Sigmoid colon (tissue), 7 donors: ENCODE data around the gene PRX. TPM values are rescaled to one million over a fixed set of nuclear protein-coding genes. Genes with fewer than 3 reads are reported as not detected.

Experiments
- DNase-seq: peaks from one replicate; pipeline ENCODE4 v3.0.0-alpha.2; 2019
- H3K27ac ChIP-seq, 4 donors: fragments of 200-600 bp; sonication (generic); one replicate each; pipeline ENCODE4 v1.5.1; 2016 to 2019; ENCODE audit warnings: mild to moderate bottlenecking in 1 of 4
- H3K27me3 ChIP-seq, 3 donors: fragments of 200-600 bp; sonication (generic); one replicate each; pipeline ENCODE4 v1.5.1; 2019; ENCODE audit warnings: mild to moderate bottlenecking in 1 of 3
- H3K36me3 ChIP-seq, 4 donors: fragments of 200-600 bp; sonication (generic); one replicate each; pipeline ENCODE4 v1.5.1; 2016 to 2019
- H3K4me1 ChIP-seq, 4 donors: fragments of 200-600 bp; sonication (generic); one replicate each; pipeline ENCODE4 v1.5.1; 2017 to 2019
- H3K4me3 ChIP-seq, 4 donors: fragments of 200-600 bp; sonication (generic); one replicate each; pipeline ENCODE4 v1.5.1; 2017 to 2019; ENCODE audit warnings: mild to moderate bottlenecking in 2 of 4, moderate library complexity in 1 of 4
- H3K9me3 ChIP-seq, 4 donors: fragments of 200-600 bp in 3 of 4; sonication (generic) in 3 of 4; one replicate each; pipeline versions ENCODE4 v1.5.1 to v1.6.1; 2013 to 2019
- CTCF ChIP-seq, 4 experiments: fragments of 450-650 bp in 3 of 4; fragments of 200-600 bp in 1 of 4; IDR thresholded peaks; one replicate each; pipeline ENCODE4 v1.5.1; 2016 to 2019; ENCODE audit warnings: antibody characterized with exemption in 4 of 4, mild to moderate bottlenecking in 3 of 4, moderate library complexity in 2 of 4
- EP300 ChIP-seq, 4 donors: sonication (generic); formaldehyde crosslinking; IDR thresholded peaks; one replicate each; pipeline ENCODE4 v1.6.1; 2017; ENCODE audit warnings: antibody characterized with exemption in 4 of 4
- POLR2A ChIP-seq, 2 donors: fragments of 450-650 bp; IDR thresholded peaks; one replicate each; pipeline ENCODE4 v1.6.1; 2016; ENCODE audit warnings: antibody characterized with exemption in 2 of 2, mild to moderate bottlenecking in 2 of 2, moderate library complexity in 2 of 2
- POLR2AphosphoS5 ChIP-seq, 4 donors: sonication (generic); formaldehyde crosslinking; IDR thresholded peaks; one replicate each; pipeline ENCODE4 v1.6.1; 2017; ENCODE audit warnings: antibody characterized with exemption in 4 of 4
- WGBS, 2 donors: extraction: QIAGEN DNeasy Blood & Tissue Kit; methylation state at CpG; one replicate each; pipeline ENCODE4 v1.1.7; 2013; 5-methylcytosine and 5-hydroxymethylcytosine counted together
- intact Hi-C: fragments of 100-400 bp; cut with DNase I; formaldehyde crosslinking; loops from one replicate; pipeline ENCODE4 v1.15.1; 2023
- polyA plus RNA-seq, 3 donors: library from polyadenylated mRNA; stranded (reverse); fragments of 200-250 nt; gene quantifications; one replicate each; pipeline ENCODE4 v1.2.3, GENCODE V29; 2013
- total RNA-seq, 4 donors: library from RNA; depleted of rRNA; stranded (reverse); fragments of >200 nt; gene quantifications; one replicate each; pipeline ENCODE4 v1.1.0, GENCODE V29; 2016
- donor health status: healthy with polysubstance abuse.
- donor health status: Bipolar disorder and iron deficiency.
- donor health status: healthy.

Gene PRX
- total and polyA plus RNA-seq, 7 donors, result 0.69 to 8.6 (median 3.5) TPM

GRCh38 chr19:40360020-40360707 is 53.0 kb downstream of the PRX start:
- no peak for DNase-seq
- no peak overlapping the region for H3K4me3 ChIP-seq
- no peaks in the 10 kb centered on the region for H3K9me3 ChIP-seq
- peaks cover 0 to 6% (median 6%) of the 10 kb centered on the region in 4 donors for H3K4me1 ChIP-seq
- no peak overlapping the region for H3K27ac ChIP-seq
- H3K36me3 ChIP-seq, result peaks cover 0 to 9% (median 0%) of the 10 kb centered on the region in 4 donors
- TF ChIP-seq POLR2A (IDR thresholded peaks at IDR 0.05) (no peak), EP300 (IDR thresholded peaks at IDR 0.05) (no peak), POLR2AphosphoS5 (IDR thresholded peaks at IDR 0.05) (no peak), CTCF (IDR thresholded peaks at IDR 0.05) (no peak)
- intact Hi-C loops, result no loop called here
- no peaks in the 10 kb centered on the region for H3K27me3 ChIP-seq
- 88 to 92% methylated on average over 13 of the region's 13 CpGs for WGBS, 2 donors

- Histone ChIP-seq H3K36me3 (peaks cover 0 to 9% (median 0%) of the 10 kb centered on the region in 4 donors), H3K27me3 (no peaks in the 10 kb centered on the region), H3K4me1 (peaks cover 0 to 5% (median 2%) of the 10 kb centered on the region in 4 donors), H3K4me3 (no peak overlapping the region), H3K27ac (no peak overlapping the region), H3K9me3 (no peaks in the 10 kb centered on the region)
- DNase-seq, result no peak
- WGBS, 2 donors, result 80 to 88% methylated on average over 5 of the region's 5 CpGs
- intact Hi-C loops, result no loop called here
- no peak for TF ChIP-seq CTCF (IDR thresholded peaks at IDR 0.05)
- no peak for TF ChIP-seq POLR2AphosphoS5 (IDR thresholded peaks at IDR 0.05)
- no peak for TF ChIP-seq EP300 (IDR thresholded peaks at IDR 0.05)
These were observed 54.4 kb downstream of the PRX start for GRCh38 chr19:40358773-40359172.

DNA sequence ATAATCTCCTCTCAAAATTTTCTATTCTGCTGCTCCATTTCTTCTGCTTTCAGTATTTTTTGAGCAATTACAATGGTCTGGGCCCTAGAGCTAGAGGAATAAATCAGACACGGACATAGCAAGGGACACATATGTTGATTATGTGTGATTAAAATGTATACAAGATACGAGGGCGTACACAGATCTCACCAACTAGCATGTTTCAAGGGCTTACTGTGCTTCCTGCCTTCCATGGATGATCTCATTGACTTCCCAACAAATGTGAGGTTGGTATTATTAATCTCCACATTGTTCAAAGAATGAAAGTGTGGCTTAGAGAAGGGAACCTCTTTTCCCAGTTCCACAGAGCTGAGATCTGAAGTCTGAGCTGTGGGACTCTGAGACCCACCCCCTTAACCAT is 55.5 kb downstream of the PRX start:
- Histone ChIP-seq H3K36me3 (peaks cover 0 to 9% (median 0%) of the 10 kb centered on the region in 4 donors), H3K27ac (no peak overlapping the region), H3K27me3 (no peaks in the 10 kb centered on the region), H3K4me3 (no peak overlapping the region), H3K4me1 (peaks cover 0 to 5% (median 2%) of the 10 kb centered on the region in 4 donors), H3K9me3 (no peaks in the 10 kb centered on the region)
- intact Hi-C loops, result no loop called here
- WGBS, 2 donors, result 77 to 90% methylated on average over 3 of the region's 3 CpGs
- DNase-seq, result no peak
- TF ChIP-seq POLR2A (IDR thresholded peaks at IDR 0.05) (no peak), CTCF (IDR thresholded peaks at IDR 0.05) (no peak), EP300 (IDR thresholded peaks at IDR 0.05) (no peak), POLR2AphosphoS5 (IDR thresholded peaks at IDR 0.05) (no peak)

GRCh38 chr19:40356681-40357595 is 56.2 kb downstream of the PRX start:
- H3K4me1 ChIP-seq, result peaks cover 0 to 5% (median 2%) of the 10 kb centered on the region in 4 donors
- H3K27ac ChIP-seq, result no peak overlapping the region
- H3K4me3 ChIP-seq, result no peak overlapping the region
- 91% methylated on average over 6 of the region's 6 CpGs for WGBS, 2 donors
- peaks cover 0 to 9% (median 0%) of the 10 kb centered on the region in 4 donors for H3K36me3 ChIP-seq
- no peak for DNase-seq
- H3K27me3 ChIP-seq, result no peaks in the 10 kb centered on the region
- intact Hi-C loops, result no loop called here
- no peaks in the 10 kb centered on the region for H3K9me3 ChIP-seq
- TF ChIP-seq EP300 (IDR thresholded peaks at IDR 0.05), result no peak
- no peak for TF ChIP-seq CTCF (IDR thresholded peaks at IDR 0.05)
- TF ChIP-seq POLR2AphosphoS5 (IDR thresholded peaks at IDR 0.05), result no peak
- no peak for TF ChIP-seq POLR2A (IDR thresholded peaks at IDR 0.05)
